Endothelial cell of umbilical vein (primary cell): ENCODE results near the gene GRM4. TPM values are rescaled to one million over a fixed set of nuclear protein-coding genes. Genes with fewer than 3 reads are reported as not detected.

Source experiments
- BruUV-seq: library from RNA; stranded (reverse); fragments of 400-500 nt; replicated peaks from 2 replicates; lab custom pipeline; 2021; lab: Mats Ljungman, UMichigan
- CTCF ChIA-PET: fragments of 300-600, 350-600 bp; sonication (Branson Sonifier 250); formaldehyde crosslinking; loops from one replicate; lab custom pipeline; 2021; ENCODE audit warnings: antibody characterized with exemption, inconsistent platforms; lab: Charles Lee
- POLR2A ChIA-PET: fragments of 300-600, 350-600 bp; sonication (Branson Sonifier 250); formaldehyde crosslinking; loops from one replicate; lab custom pipeline; 2021; ENCODE audit warnings: antibody characterized with exemption, inconsistent platforms; lab: Charles Lee
- DNase-seq: peaks from one replicate; pipeline ENCODE4 v3.0.0-alpha.2; 2011; ENCODE audit warnings: low read depth, low spot score
- FAIRE-seq: peaks from 2 replicates; lab custom pipeline; 2011; peaks lifted over from hg19 to GRCh38; lab: Jason Lieb, UNC
- H2AFZ ChIP-seq: 2 replicates; pipeline ENCODE4 v1.6.0; 2012; ENCODE audit warnings: low read depth, low read length, control low read depth, inconsistent platforms
- H3K27ac ChIP-seq: 2 replicates; pipeline ENCODE4 v1.5.1; 2011; ENCODE audit warnings: low read depth, mild to moderate bottlenecking, control low read depth, low read length, moderate library complexity; ENCODE audit not compliant: insufficient read depth
- H3K27me3 ChIP-seq, 2 experiments: 2 replicates each; pipeline versions ENCODE4 v1.6.0 to v1.6.1; 2011; ENCODE audit warnings: low read length in 2 of 2, mixed read lengths in 1 of 2; ENCODE audit not compliant: control insufficient read depth in 2 of 2, insufficient read depth in 2 of 2
- H3K36me3 ChIP-seq, 2 experiments: 2 replicates in 1 of 2; 3 replicates in 1 of 2; pipeline ENCODE4 v1.5.1; 2011; ENCODE audit warnings: low read length in 2 of 2, mild to moderate bottlenecking in 1 of 2, moderate library complexity in 1 of 2; ENCODE audit not compliant: control insufficient read depth in 2 of 2, insufficient read depth in 2 of 2; ENCODE audit errors: extremely low read depth in 1 of 2
- H3K4me1 ChIP-seq: 3 replicates; pipeline ENCODE4 v1.5.1; 2011; ENCODE audit warnings: mild to moderate bottlenecking, low read length; ENCODE audit not compliant: control insufficient read depth, insufficient read depth; ENCODE audit errors: extremely low read depth
- H3K4me2 ChIP-seq: 2 replicates; pipeline ENCODE4 v1.6.1; 2011; ENCODE audit warnings: low read length, control low read depth, mixed read lengths; ENCODE audit not compliant: insufficient read depth
- H3K4me3 ChIP-seq, 3 experiments: fragments of 200-600 bp in 1 of 3; sonication (generic), shearing (Covaris generic) in 1 of 3; replicated peaks in 1 of 3; 2 replicates each; pipeline ENCODE4 v1.5.1; 2011 to 2016; ENCODE audit warnings: control low read depth in 3 of 3, low read length in 3 of 3, mild to moderate bottlenecking in 2 of 3, inconsistent platforms in 1 of 3, low read depth in 1 of 3, moderate library complexity in 1 of 3; ENCODE audit not compliant: insufficient read depth in 1 of 3
- H3K79me2 ChIP-seq: 2 replicates; pipeline ENCODE4 v1.6.0; 2012; ENCODE audit warnings: low read length, inconsistent platforms; ENCODE audit not compliant: control insufficient read depth, insufficient read depth
- H3K9ac ChIP-seq: replicated peaks from 2 replicates; pipeline ENCODE3; 2011; ENCODE audit warnings: low read length, control low read depth; ENCODE audit not compliant: insufficient read depth; ENCODE audit errors: extremely low read depth
- H3K9me1 ChIP-seq: replicated peaks from 3 replicates; pipeline ENCODE4 v1.6.0; 2011; ENCODE audit warnings: mild to moderate bottlenecking, low read length; ENCODE audit not compliant: control insufficient read depth, insufficient read depth; ENCODE audit errors: extremely low read depth
- H3K9me3 ChIP-seq: replicated peaks from 2 replicates; pipeline ENCODE4 v1.5.1; 2012; ENCODE audit warnings: low read length, inconsistent platforms; ENCODE audit not compliant: control insufficient read depth, insufficient read depth
- H4K20me1 ChIP-seq: replicated peaks from 2 replicates; pipeline ENCODE3; 2011; ENCODE audit warnings: mild to moderate bottlenecking, low read length; ENCODE audit not compliant: control insufficient read depth, insufficient read depth; ENCODE audit errors: extremely low read depth
- CTCF ChIP-seq, 2 donors: IDR thresholded peaks; 1 replicate in 1 of 2; 2 replicates in 1 of 2; pipeline ENCODE4 v1.5.1; 2011; ENCODE audit warnings: low read length in 2 of 2, mild to moderate bottlenecking in 2 of 2, moderate library complexity in 2 of 2, control low read depth in 1 of 2, inconsistent platforms in 1 of 2, low read depth in 1 of 2; ENCODE audit not compliant: insufficient read depth in 1 of 2; ENCODE audit errors: extremely low read depth in 1 of 2
- EZH2 ChIP-seq: IDR thresholded peaks from 2 replicates; pipeline ENCODE4 v1.6.1; 2012; ENCODE audit warnings: borderline replicate concordance, low read depth, mild to moderate bottlenecking, moderate library complexity, low read length, inconsistent platforms; ENCODE audit not compliant: severe bottlenecking
- FOS ChIP-seq: IDR thresholded peaks from 2 replicates; pipeline ENCODE4 v1.6.1; 2011; ENCODE audit warnings: mild to moderate bottlenecking, low read length, moderate library complexity, borderline replicate concordance; ENCODE audit not compliant: insufficient read depth
- GATA2 ChIP-seq: IDR thresholded peaks from 2 replicates; pipeline ENCODE4 v1.7.0; 2011; ENCODE audit warnings: low read depth, mild to moderate bottlenecking, moderate library complexity, mixed read lengths, low read length; ENCODE audit not compliant: insufficient read length, insufficient read depth
- JUN ChIP-seq: IDR thresholded peaks from 2 replicates; pipeline ENCODE4 v1.6.1; 2011; ENCODE audit warnings: borderline replicate concordance, low read depth; ENCODE audit not compliant: insufficient read length, insufficient read depth
- MAX ChIP-seq: IDR thresholded peaks from 2 replicates; pipeline ENCODE4 v1.6.1; 2011; ENCODE audit not compliant: insufficient read depth, insufficient read length
- MYC ChIP-seq: IDR thresholded peaks from one replicate; pipeline ENCODE4 v1.6.1; 2011; ENCODE audit warnings: mild to moderate bottlenecking, low read depth, low read length
- POLR2A ChIP-seq: IDR thresholded peaks from 2 replicates; pipeline ENCODE4 v1.6.1; 2012; ENCODE audit warnings: low read depth, mild to moderate bottlenecking, control low read depth, low read length
- POLR2AphosphoS5 ChIP-seq: IDR thresholded peaks from 2 replicates; pipeline ENCODE4 v1.6.1; 2012; ENCODE audit warnings: low read depth, mild to moderate bottlenecking, control low read depth, low read length, moderate library complexity; ENCODE audit not compliant: insufficient read depth
- dilution Hi-C: fragments of 300-500 bp; cut with MboI; formaldehyde crosslinking; loops from one replicate; pipeline ENCODE4 v1.15.0; 2019; ENCODE audit warnings: low sequenced_read_pairs; ENCODE audit not compliant: extremely low pct_ligation_motif_present
- intact Hi-C: fragments of 100-400 bp; cut with micrococcal nuclease; formaldehyde crosslinking; loops from one replicate; pipeline ENCODE4 v1.10.0; 2022
- polyA plus RNA-seq, 4 experiments: library from polyadenylated mRNA; depleted of rRNA in 3 of 4; stranded (reverse) in 3 of 4; unstranded in 1 of 4; fragments of >200 nt; gene quantifications; 2 replicates each; pipeline versions ENCODE4 v1.2.1 to v1.2.3, GENCODE V29; 2011 to 2012; ENCODE audit warnings: missing spikeins in 1 of 4
- total RNA-seq: library from RNA; stranded (reverse); gene quantifications from 2 replicates; pipeline ENCODE4 v1.2.3, GENCODE V29; 2021

GRM4 gene
- total and polyA plus RNA-seq, 2 donors (not counting 3 experiments of a cell fraction or from before 2014, with no cell fraction given), result 0.03 TPM; not detected in 1

GRCh38 chr6:34106900-34107299 lies 39.0 kb downstream of the GRM4 start:
- no TSS peak for BruUV-seq
- dilution Hi-C loops (no loop called here), intact Hi-C loops (no loop called here)
- Histone ChIP-seq H3K4me2 (no peak overlapping the region), H4K20me1 (no peaks in the 10 kb centered on the region), H3K9me3 (no peaks in the 10 kb centered on the region), H3K36me3 (no peaks in the 10 kb centered on the region), H3K27ac (no peak overlapping the region), H2AFZ (no peak overlapping the region), H3K4me1 (no peaks in the 10 kb centered on the region), H3K9me1 (no peaks in the 10 kb centered on the region), H3K4me3 (no peak overlapping the region), H3K9ac (no peak overlapping the region), H3K79me2 (no peaks in the 10 kb centered on the region), H3K27me3 (no peaks in the 10 kb centered on the region)
- no peak for TF ChIP-seq FOS
- ChIA-PET CTCF (no interaction called here), POLR2A (no interaction called here)
- no peak for FAIRE-seq
- DNase-seq, result no peak

GRCh38 chr6:34106421-34106820 lies 39.5 kb downstream of the GRM4 start:
- CTCF ChIA-PET, result no interaction called here
- Histone ChIP-seq H2AFZ (no peak overlapping the region), H3K27me3 (no peaks in the 10 kb centered on the region)

More at GRCh38 chr6:34106421-34106820, 39.5 kb downstream of the GRM4 start:
- dilution Hi-C loops, result no loop called here
- POLR2A ChIA-PET, result no interaction called here
- H3K79me2 ChIP-seq, result no peaks in the 10 kb centered on the region
- BruUV-seq, result no TSS peak
- no peak overlapping the region for H3K27ac ChIP-seq
- DNase-seq, result no peak
- H3K9me3 ChIP-seq, result no peaks in the 10 kb centered on the region
- no peaks in the 10 kb centered on the region for H3K36me3 ChIP-seq
- TF ChIP-seq FOS, result no peak
- TF ChIP-seq GATA2, result no peak
- TF ChIP-seq JUN, result no peak
- TF ChIP-seq POLR2AphosphoS5, result no peak
- no peak for TF ChIP-seq MAX
- no peak for TF ChIP-seq CTCF (IDR thresholded peaks at IDR 0.05; ENCODE audit: extremely low read depth in 1 of 2, insufficient read depth in 1 of 2, low read depth in 1 of 2, low read length in 2 of 2)
- no peak for TF ChIP-seq MYC
- no peak for TF ChIP-seq EZH2
- no peak for TF ChIP-seq POLR2A
- H3K4me1 ChIP-seq, result no peaks in the 10 kb centered on the region
- H4K20me1 ChIP-seq, result no peaks in the 10 kb centered on the region
- no peaks in the 10 kb centered on the region for H3K9me1 ChIP-seq
- H3K4me3 ChIP-seq, result no peak overlapping the region
- intact Hi-C loops, result no loop called here
- FAIRE-seq, result no peak
- no peak overlapping the region for H3K9ac ChIP-seq
- H3K4me2 ChIP-seq, result no peak overlapping the region
